GM19395 (cell line): ENCODE measurements around the gene SERPINB4.
A peak's percentile ranks its signal among the peaks of the same experiment; 100 is the strongest.

ENCODE experiments used
- ATAC-seq: cut with Tn5 transposase; IDR thresholded peaks from one replicate; pipeline ENCODE4 v1.9.1; 2021; ENCODE audit warnings: mild to moderate bottlenecking, moderate library complexity; ENCODE audit not compliant: unreplicated experiment

SERPINB4 gene

DNA sequence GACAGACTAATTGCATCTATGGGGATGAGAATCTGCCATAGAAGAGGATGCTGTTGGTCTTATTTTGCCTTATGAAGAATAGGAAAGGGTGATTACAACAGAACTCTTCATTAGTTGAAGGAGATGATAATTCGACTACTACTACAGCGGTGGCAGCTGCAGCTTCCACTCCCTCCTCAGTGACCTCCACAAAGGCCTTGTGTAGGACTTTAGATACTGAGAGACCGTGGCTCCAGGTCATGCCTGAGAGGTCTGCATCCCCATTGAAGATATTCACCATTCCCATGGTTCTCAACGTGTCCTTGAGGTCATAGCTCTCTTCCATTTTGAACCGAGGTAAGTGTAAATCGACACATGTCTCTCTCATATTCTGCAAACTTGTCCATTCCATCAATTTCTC is 6.4 kb downstream of the SERPINB4 start:
- no peak for ATAC-seq

DNA sequence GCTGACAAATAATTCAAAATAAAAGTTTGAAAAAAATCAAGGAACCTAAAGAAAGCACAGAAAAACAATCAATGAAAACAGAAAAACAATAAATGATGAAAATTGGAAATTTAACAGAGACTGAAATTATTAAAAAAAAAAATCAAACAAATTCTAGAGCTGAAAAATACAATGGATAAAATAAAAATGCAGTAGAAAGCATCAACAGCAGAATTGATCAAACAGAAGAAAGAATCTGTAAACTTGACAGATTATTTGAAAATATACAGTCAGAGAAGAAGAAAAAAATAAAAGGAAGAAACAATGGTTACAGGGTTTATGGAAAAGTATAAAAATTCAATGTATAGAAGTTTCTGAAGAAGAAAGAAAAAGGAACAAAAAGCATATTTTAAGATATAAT is 16.2 kb downstream of the SERPINB4 start:
- ATAC-seq, result no peak

DNA sequence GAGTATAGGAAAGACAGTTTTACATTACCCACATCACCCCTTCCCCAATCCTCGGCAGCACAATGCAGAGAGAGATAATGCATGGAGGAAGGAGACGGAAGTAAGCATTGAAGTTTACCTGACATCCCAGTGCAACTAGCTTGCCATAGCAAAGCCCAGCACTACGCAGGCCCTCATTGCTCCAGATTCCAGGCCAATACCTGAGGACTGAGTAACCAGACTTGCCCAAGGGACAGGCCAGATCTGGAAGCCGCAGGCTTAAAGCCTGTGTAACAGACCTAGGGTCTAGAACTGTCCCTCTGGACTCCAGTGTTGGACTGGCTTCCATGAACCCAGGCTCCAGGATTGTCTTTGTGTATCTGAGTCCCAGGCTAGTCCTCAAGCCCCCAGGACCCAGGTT is 17.6 kb downstream of the SERPINB4 start:
- ATAC-seq, result no peak

DNA sequence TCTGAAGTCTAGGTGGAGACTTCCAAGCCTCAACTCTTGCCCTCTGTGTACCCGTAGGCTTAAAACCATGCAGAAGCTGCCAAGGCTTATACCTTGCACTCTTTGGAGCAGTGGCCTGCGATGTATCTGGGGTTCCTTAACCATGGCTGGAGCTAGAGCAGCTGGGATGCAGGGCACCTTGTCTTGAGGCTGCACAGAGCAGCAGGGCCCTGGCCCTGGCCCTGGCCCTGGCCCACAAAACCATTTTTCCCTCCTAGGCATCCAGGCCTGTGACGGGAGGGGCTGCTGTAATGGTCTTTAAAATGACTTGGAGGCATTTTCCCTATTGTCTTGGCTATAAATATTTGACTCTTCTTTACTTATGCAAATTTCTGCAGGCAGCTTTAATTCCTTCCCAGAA is 19.2 kb downstream of the SERPINB4 start:
- no peak for ATAC-seq

GRCh38 chr18:63619661-63620060 is 24.4 kb downstream of the SERPINB4 start:
- ATAC-seq, result no peak

DNA sequence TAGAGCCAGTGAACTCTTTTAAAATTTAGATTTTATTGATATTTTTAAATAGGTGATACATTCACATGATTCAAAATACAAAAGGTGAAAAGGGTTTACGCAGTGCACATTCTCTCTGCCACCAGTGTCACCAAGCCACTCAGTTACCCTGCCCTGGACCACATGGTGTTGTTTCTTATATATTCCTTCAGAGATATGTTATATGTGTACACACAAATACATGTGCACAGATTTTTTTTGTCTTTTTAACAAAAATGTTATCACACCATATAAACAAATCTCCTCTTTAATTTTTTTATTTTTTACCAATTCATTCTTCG is 26.2 kb downstream of the SERPINB4 start:
- peak; percentile 14 for ATAC-seq

- ATAC-seq, result peak; percentile 81
Observed at GRCh38 chr18:63617049-63617914, 26.8 kb downstream of the SERPINB4 start.

DNA sequence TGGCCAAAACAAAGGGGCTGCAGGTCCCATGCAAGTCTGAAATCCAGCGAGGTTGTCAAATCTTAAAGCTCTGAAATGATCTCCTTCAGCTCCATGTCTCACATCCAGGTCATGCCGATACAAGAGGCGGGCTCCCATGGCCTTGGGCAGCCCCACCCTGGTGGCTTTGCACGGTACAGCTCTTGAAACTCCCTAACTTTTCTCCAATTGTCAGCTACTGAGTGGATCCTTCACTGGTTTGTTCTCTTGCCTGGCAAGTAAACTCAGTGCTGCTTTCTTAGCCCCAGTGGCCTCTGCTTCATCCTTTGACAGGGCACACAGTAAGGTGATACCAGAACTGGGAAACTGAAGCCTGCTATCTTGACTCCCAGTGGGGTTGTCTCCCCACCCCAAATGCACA is 30.6 kb downstream of the SERPINB4 start:
- ATAC-seq, result no peak

GRCh38 chr18:63606526-63606925 is 37.5 kb downstream of the SERPINB4 start:
- ATAC-seq, result no peak

- ATAC-seq, result no peak
Observed at GRCh38 chr18:63604791-63605567, 39.1 kb downstream of the SERPINB4 start.

DNA sequence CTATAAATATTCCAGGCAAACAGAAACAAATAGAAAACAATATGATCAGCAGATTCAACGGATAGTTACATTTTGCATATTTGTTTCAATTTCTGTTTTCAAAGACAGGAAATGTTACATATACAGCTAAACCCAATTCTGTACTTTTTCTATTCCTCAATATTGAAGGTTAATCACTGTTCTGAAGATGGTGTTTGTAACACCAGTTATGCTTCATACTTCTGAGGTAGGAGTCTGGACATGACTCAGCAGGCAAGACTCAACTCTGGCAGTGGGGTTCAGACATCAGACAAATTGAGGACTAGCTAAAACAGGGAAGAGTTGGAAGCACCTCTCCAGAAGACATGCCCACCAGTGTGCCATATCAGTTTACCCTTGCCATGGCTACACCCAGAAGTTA is 40.3 kb downstream of the SERPINB4 start:
- peak; percentile 94 for ATAC-seq

- ATAC-seq, result no peak
Observed at GRCh38 chr18:63603355-63603754, 40.7 kb downstream of the SERPINB4 start.

DNA sequence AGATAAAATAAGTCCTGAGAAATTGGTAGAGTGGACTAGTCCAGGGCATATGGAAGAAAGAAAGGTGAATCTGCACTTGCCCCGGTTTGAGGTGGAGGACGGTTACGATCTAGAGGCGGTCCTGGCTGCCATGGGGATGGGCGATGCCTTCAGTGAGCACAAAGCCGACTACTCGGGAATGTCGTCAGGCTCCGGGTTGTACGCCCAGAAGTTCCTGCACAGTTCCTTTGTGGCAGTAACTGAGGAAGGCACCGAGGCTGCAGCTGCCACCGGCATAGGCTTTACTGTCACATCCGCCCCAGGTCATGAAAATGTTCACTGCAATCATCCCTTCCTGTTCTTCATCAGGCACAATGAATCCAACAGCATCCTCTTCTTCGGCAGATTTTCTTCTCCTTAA is 47.1 kb downstream of the SERPINB4 start:
- ATAC-seq, result no peak

DNA sequence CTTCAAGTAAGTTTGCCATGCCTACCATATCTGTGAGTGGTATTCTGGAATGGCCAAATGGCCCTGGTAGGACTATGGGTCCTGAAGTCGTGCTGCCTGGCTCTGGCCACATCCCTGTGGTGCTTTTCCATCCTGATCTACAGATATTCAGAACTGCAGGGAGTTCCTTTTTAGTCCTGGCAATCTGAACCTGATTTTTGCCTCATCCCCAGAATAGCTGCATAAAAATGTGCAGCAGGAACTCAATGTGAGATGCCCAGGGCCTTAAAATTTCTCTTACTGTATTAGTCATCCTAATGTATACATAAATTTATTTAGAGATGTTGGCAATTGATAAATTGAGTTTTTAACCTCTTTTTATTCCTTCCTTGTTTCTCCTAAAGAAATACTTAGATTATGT is 51.6 kb downstream of the SERPINB4 start:
- no peak for ATAC-seq

- ATAC-seq, result no peak
Observed at GRCh38 chr18:63591725-63592124, 52.3 kb downstream of the SERPINB4 start.

DNA sequence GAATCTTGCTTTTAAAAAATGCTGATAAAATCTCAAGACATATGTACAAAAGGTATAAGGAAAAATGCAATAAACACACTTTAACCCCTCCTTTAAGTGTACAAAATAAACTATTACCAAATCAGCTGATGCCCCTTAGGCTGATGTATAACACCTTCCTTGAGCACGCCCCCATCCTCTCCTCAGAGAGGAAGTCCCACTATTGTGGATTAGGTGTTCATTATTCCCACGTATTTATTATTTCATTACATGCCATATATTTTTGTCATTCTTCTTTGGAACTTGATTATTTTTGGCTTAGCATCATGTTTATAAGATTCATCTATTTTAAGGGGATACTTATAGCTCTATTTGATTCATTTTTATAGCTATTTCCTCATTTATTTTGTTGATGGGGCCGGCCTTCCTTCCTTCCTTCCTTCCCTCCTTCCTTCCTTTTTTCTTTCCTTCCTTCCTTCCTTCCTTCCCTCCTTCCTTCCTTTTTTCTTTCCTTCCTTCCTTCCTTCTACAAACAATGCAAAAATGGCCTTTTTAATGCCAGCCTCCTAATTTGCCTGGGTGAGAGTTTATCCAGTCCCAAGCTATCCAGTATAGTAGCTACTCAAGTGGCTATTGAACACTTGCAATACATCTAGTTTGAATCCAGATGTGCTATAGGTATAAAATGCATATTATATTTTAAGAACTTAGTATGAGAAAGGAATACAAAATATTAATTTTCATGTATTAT is 52.9 kb downstream of the SERPINB4 start:
- ATAC-seq, result no peak

DNA sequence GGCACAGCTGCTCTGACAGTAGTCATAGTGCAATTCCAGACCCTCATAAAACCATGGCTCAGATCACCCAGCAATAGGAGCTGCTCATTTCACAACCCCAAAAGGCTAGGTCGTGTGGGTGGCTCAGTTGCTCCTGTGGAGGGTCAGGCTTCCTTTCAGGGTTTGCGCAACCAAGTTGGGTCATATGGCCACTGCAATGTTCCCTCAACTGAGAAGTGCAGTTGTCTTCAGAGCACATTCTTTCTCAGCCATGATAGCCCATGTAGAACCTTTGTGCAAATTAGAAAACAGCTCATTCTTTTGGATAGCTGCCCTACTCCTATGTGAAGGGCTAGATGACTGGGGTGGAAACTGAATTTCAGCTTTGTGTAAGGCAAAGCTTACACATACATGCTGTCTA is 53.7 kb downstream of the SERPINB4 start:
- no peak for ATAC-seq

GRCh38 chr18:63588909-63589308 is 55.1 kb downstream of the SERPINB4 start:
- ATAC-seq, result no peak
